ENCODE measurements around the gene TCERG1. TPM values are rescaled to one million over a fixed set of nuclear protein-coding genes. Genes with fewer than 3 reads are reported as not detected.

TCERG1 gene
- total and polyA plus RNA-seq, 9 donors = 23.6 to 70.1 (median 47.2) TPM

GRCh38 chr5:146401021-146401420 lies 46.1 kb upstream of the TCERG1 start:
- Histone ChIP-seq H3K36me3 (no peaks in the 10 kb centered on the region), H3K4me3 (no peak overlapping the region), H3K27me3 (no peaks in the 10 kb centered on the region), H3K9me3 (no peaks in the 10 kb centered on the region), H3K4me1 (ENCODE audit: insufficient read depth) (no peaks in the 10 kb centered on the region), H3K27ac (no peak overlapping the region)
- DNase-seq = no peak
- TF ChIP-seq POLR2A (IDR thresholded peaks at IDR 0.05) = no peak
- TF ChIP-seq, protein P1, sequence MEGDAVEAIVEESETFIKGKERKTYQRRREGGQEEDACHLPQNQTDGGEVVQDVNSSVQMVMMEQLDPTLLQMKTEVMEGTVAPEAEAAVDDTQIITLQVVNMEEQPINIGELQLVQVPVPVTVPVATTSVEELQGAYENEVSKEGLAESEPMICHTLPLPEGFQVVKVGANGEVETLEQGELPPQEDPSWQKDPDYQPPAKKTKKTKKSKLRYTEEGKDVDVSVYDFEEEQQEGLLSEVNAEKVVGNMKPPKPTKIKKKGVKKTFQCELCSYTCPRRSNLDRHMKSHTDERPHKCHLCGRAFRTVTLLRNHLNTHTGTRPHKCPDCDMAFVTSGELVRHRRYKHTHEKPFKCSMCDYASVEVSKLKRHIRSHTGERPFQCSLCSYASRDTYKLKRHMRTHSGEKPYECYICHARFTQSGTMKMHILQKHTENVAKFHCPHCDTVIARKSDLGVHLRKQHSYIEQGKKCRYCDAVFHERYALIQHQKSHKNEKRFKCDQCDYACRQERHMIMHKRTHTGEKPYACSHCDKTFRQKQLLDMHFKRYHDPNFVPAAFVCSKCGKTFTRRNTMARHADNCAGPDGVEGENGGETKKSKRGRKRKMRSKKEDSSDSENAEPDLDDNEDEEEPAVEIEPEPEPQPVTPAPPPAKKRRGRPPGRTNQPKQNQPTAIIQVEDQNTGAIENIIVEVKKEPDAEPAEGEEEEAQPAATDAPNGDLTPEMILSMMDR (IDR thresholded peaks at IDR 0.05) = no peak
- TF ChIP-seq EP300 (IDR thresholded peaks at IDR 0.05) = no peak
- 44 to 54% (median 53%) methylated on average over 9 of the region's 9 CpGs for WGBS, 3 donors
- intact Hi-C loops (cut with DNase I) = no loop called here

DNA sequence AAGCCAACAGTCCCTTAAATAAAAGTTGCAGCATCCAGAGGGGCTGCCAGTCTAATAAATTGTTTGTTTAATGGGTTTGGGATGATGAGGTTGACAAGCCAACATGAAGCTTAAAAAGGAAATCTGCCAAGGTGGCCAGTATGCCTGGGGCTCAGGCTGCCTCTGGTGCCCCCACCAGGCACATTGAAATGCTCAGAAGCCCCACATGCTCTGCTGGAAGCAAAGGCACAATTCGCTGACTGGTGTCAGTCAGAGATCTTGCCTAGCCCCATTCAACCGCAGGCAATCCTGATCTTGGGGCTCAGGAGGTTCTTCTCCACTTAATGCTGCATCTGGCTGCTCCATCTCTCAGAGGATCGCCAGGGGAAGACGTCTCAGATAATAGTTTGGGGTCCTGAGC lies 44.2 kb upstream of the TCERG1 start:
- DNase-seq = no peak
- Histone ChIP-seq H3K27ac (no peak overlapping the region), H3K4me3 (no peak overlapping the region), H3K9me3 (no peaks in the 10 kb centered on the region), H3K27me3 (no peaks in the 10 kb centered on the region), H3K4me1 (ENCODE audit: insufficient read depth) (no peaks in the 10 kb centered on the region), H3K36me3 (no peaks in the 10 kb centered on the region)
- intact Hi-C loops (cut with DNase I) = no loop called here
- TF ChIP-seq EP300 (IDR thresholded peaks at IDR 0.05) (no peak), POLR2A (IDR thresholded peaks at IDR 0.05) (no peak)
- TF ChIP-seq, protein P1 (IDR thresholded peaks at IDR 0.05) = no peak
- 49 to 70% (median 67%) methylated on average over 4 of the region's 4 CpGs for WGBS, 3 donors

DNA sequence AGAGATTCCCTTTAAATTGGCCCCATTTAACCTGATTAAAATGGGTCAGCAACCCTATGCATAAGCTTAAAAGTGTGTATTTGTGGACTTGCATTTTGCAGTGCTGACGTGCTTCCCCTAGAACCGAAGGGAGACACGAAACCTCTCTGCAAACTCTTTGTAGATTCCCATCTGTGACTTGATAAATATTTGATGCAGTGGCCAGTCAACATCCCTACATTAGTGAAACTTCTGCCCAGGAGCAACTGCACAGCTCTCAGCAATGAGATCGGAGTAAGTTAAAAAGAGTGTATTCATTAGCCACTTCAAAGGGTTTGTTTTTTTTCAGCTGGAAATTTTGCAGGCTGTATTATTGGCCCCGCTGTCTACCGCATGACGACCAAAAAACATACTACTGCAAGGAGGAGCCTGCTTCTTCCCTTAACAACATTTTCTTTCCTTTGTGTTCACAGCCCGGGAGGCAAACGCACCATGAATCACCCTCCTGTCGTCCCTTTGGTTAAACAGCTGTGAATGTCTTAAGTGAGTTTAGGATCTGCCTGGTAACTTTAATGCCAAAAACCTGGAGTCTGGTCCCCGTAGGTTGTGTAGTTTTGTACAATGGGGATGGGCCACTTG lies 38.0 kb upstream of the TCERG1 start:
- H3K9me3 ChIP-seq = no peaks in the 10 kb centered on the region
- no peak for DNase-seq
- WGBS, 3 donors = 10 to 19% (median 10%) methylated on average over 11 of the region's 11 CpGs
- intact Hi-C loops (cut with DNase I) = no loop called here
- TF ChIP-seq POLR2A (IDR thresholded peaks at IDR 0.05) = no peak
- no peak for TF ChIP-seq EP300 (IDR thresholded peaks at IDR 0.05)
- TF ChIP-seq, protein P1 (IDR thresholded peaks at IDR 0.05) = no peak
- H3K27me3 ChIP-seq = no peaks in the 10 kb centered on the region
- no peak overlapping the region for H3K27ac ChIP-seq
- H3K36me3 ChIP-seq = no peaks in the 10 kb centered on the region
- H3K4me3 ChIP-seq = no peak overlapping the region
- H3K4me1 ChIP-seq (ENCODE audit: insufficient read depth) = no peaks in the 10 kb centered on the region

DNA sequence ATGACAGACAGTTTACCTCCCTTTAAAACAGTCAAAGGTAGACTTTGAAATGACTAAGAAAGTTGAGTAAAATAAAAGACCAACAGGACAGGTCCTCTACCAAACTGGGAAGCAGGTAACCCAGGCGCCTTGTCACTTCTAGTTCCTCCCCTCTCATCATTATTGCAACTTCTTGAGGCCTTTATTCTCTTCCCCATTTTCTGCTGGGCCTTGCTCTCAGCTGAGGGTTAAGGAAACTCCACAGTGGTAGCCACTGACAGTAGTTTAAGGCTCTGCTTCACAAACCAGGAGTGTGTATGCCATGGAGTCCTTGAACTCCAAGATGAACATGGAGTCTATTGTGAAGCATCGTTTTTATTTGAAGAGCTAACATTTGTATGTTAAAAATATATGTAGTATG lies 36.9 kb upstream of the TCERG1 start:
- WGBS, 3 donors = 81 to 84% (median 81%) methylated on average over 2 of the region's 2 CpGs
- Histone ChIP-seq H3K27me3 (no peaks in the 10 kb centered on the region), H3K4me1 (ENCODE audit: insufficient read depth) (no peaks in the 10 kb centered on the region), H3K9me3 (no peaks in the 10 kb centered on the region), H3K27ac (no peak overlapping the region), H3K4me3 (no peak overlapping the region), H3K36me3 (no peaks in the 10 kb centered on the region)
- DNase-seq = no peak
- intact Hi-C loops (cut with DNase I) = no loop called here
- no peak for TF ChIP-seq EP300 (IDR thresholded peaks at IDR 0.05)

DNA sequence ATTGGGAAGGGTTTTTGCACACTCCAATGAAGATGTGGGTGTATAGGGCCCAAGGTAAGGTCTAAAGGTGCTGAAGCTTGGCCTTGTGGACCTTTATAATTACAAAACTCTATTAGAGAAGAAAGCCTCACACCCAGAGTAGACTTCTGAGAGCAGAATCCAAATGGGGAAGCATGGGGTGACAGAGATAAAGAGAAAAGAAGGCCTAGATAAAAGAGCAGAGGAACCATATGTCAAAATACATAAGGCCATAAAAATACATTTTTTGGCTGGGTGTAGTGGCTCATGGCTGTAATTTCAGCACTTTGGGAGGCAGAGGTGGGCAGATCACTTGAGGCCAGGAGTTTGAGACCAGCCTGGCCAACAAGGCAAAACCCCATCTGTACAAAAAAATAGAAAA lies 27.4 kb upstream of the TCERG1 start:
- Histone ChIP-seq H3K4me1 (ENCODE audit: insufficient read depth) (no peaks in the 10 kb centered on the region), H3K9me3 (no peaks in the 10 kb centered on the region), H3K4me3 (no peak overlapping the region), H3K27me3 (no peaks in the 10 kb centered on the region), H3K36me3 (no peaks in the 10 kb centered on the region), H3K27ac (no peak overlapping the region)
- no peak for DNase-seq
- intact Hi-C loops (cut with DNase I) = loop anchor here in 1 of 4 donors (10.0 kb wide), 1 partner anchor 125 kb away; no protein-coding TSS in a partner anchor
- TF ChIP-seq, protein P1 (IDR thresholded peaks at IDR 0.05) = no peak
- TF ChIP-seq POLR2A (IDR thresholded peaks at IDR 0.05) (no peak), EP300 (IDR thresholded peaks at IDR 0.05) (no peak)

Data from ovary (tissue), 9 donors.